Kidney glomerular epithelial cell (primary cell): Measurements from ENCODE around the gene CRYBB1.

Source experiments
- DNase-seq: peaks from one replicate; lab custom pipeline; 2025; lab: John Stamatoyannopoulos, UW

Gene CRYBB1

DNA sequence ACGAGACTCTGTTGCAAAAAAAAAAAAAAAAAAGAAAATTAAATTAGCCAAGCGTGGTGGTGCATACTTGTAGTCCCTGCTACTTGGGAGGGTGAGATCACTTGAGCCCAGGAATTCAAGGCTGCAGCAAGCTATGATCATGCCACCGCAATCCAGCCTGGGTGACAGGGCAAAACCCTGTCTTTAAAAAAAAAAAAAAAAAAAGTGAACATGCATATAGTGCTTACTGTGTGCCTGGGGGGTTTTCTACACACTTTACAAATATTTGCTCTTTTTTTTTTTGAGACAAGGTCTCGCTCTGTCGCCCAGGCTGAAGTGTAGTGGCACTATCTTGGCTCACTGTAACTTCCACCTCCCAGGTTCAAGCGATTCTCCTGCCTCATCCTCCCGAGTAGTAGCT is 40.7 kb downstream of the CRYBB1 start:
- no peak for DNase-seq

DNA sequence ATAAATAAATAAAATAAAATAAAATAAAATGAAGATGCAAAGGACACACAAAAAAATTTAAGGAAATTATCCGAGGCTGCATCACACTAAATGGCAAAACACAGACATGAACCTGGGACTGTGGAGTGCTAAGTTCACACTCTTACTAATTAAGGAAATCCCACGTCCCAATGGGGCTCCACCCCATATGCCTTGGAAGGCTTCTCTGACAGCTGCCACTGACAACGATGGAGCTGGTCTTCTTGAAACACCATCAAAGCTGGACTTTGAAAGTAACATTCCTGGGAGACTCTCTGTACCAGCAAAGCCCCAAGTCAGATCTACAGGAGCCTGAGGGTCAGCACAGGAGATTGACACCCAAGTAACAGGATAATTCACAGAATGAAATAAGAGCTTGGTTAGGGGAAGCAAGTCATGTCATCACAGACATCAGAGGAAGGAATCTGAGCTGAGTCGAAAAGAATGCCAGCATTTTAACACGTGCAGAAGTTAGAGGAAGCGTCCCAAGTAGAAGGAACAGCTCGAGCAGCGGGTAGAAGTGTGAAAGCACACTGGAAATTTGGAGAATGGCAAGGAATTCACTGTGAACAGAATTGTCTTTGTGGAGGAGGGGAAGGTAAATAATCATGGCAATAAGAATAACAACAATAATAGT is 41.7 kb downstream of the CRYBB1 start:
- DNase-seq: no peak

DNA sequence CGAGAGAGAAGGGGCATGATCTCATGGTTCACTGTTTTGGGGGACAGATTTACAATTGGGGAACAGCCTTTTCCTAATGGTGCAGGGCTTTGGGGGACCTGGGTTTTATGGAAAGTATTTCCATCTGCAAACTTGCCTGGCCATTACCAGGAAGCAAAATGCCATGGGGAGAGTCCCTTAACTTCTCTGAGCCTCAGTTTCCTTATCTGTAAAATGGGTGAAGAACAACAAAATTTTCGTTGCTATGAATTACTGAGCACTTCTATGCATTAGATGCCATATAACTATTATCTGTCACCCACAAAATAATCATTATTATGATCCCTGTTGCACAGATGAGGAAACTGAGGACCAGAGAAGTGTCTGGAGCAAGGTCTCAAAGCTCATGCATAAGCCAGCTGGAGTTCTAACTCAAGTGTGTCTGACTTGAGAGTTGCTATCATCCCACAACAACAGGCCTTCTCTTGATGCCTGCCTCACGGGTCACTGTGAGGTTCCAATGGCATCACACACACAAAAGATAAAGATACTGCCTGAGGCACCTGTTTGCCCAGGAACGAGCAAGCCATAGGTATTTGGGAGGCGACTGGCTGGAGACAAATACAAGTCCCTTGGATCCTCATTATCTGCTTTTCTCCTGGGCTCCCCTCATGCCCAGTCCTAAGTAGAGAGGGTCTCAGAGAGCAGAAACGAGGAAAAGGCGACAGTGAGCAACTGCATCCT is 43.7 kb downstream of the CRYBB1 start:
- DNase-seq: no peak

DNA sequence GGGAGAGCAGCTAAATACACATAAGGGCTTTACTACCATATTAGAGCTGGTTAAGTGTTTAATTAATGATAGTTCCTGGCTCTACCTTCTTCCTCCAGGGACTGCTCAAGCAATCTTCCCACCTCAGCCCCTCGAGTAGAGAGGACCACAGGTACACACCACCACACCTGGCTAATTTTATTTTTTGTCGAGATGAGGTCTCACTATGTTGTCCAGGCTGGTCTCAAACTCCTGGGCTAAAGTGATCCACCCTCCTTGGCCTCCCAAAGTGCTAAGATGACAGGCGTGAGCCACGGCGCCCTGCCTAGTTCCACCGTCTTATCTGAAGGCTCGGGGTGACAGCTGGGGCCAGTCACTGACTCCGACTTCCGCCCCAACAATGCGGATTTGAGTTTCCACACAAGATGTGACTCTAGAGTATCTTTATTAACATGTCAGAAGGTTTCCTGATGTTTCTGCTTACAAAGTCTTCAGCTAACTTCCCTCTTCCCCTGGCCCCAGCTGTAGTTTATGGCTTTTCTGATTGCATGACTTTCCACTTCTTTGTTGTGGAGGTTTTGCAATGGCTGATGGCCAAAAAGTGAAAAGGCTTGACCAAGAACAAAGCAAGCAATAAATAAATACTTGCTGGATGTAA is 44.7 kb downstream of the CRYBB1 start:
- DNase-seq: no peak

DNA sequence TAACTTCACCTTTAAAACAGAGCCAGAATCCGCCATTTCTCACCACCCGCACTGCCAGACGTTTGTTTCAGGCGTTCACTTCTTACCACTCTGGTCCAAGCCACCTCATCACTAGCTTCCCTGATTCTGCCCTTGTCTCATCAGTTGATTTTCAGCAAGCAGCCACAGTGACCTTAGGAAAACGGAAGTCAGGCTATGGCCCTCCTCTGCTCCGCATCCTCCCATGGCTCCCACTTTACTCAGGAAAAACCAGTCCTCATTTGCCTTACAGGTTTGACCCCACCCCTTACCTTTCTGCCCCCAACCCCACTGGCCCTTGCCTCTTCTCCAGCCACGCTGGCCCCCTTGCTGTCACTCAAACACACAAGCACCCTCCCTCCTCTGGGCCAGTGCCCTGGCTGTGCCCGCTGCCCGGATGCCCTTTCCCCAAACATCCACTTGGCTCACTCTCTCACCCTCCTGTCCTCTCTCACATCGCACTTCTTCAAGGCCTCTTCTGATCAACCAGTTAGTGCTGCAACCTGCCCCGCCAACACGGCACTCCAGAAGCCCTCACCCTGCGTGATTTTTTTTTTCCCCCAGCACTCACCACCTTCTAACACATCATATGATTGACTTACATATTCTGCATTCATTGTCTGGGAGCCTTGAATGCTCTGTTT is 46.8 kb downstream of the CRYBB1 start:
- DNase-seq: no peak

DNA sequence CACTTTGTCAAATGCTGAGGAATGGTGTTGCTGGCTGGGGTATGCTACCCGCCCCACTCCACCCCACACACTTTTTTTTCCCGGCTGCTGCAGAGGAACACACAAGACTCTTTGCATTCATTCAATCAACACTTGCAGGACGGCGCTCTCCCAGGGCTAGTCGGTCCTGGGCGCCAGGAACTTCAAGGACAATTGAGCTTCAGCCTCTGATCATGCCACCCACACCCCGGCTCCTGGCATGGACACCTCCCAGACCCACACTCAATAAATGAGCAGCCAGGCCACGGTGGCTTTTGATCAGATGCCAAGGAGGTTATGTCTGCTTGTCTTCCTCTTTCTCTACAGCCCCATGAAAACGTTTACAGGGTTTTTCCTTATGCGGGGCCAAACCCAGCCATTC is 47.7 kb downstream of the CRYBB1 start:
- no peak for DNase-seq

DNA sequence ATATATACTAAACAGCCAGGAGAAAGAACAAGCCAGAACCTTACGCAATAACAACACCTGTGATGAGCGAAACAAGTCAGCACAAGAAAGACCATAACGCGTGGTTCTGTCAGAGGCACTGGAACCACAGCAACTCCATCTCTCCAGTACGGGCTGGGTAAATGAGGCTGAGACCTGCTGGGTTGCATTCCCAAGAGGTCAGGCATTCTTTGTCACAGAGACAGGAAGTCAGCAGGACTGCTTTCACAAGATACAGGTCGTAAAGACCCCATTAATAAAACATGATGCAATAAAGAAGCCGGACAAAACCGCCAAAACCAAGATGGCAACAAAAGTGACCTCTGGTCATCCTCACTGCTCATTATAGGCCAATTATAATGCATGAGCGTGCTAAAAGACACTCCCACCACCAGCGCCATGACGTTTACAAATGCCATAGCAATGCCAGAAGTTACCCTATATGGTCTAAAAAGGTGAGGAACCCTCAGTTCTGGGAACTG is 49.6 kb downstream of the CRYBB1 start:
- DNase-seq: no peak

DNA sequence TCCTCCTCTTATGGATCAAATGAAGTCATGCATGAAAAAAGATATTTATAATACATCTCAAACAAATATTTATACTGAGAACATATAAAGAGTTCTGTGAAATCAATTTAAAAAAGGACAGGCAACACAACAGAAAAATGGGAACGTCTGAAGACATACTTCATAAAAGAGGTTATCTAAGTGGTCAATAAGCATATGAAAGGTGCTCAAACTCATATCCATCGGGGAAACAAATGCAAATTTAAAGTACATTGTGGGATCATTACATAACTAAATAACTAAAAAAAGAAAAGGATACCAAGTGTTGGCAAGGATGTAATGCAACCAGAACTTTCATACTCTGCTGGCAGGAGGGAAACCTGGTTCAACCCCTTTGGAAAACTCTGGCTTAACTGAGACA is 50.2 kb downstream of the CRYBB1 start:
- DNase-seq: no peak

DNA sequence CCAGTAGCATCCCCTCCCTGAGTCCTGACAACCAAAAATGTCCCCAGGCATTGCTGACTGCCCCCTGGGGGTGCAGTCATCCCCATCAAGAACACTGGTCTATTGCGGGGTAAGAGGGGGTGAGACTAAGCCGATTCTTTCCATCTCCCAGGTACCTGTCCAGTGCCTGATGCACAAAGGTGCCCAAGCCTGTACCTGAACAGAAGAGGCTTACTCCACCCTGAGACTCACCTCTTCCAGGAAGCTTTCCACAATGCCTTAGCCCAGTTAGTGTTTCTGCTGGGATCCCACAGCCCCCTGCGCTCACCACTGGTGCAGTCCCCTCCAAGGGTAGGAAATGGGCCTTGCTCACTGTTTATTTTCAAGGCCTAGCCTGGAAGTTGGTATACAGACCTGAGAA is 50.8 kb downstream of the CRYBB1 start:
- DNase-seq: no peak

DNA sequence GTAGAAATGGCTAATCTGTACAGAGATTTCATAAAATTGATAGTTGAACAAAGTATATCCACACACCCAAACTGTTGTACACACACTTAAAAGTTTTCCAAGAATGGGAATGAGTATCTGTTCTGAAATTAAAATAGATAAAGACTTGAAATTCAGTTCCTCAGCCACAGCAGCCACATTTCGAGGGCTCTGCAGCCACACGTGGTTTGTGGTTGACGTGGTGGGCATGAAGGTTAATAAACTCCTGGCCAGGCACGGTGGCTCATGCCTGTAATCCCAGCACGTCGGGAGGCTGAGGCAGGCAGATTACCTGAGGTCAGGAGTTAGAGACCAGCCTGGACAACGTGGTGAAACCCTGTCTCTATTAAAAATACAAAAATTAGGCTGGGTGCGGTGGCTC is 51.9 kb downstream of the CRYBB1 start:
- DNase-seq: no peak

DNA sequence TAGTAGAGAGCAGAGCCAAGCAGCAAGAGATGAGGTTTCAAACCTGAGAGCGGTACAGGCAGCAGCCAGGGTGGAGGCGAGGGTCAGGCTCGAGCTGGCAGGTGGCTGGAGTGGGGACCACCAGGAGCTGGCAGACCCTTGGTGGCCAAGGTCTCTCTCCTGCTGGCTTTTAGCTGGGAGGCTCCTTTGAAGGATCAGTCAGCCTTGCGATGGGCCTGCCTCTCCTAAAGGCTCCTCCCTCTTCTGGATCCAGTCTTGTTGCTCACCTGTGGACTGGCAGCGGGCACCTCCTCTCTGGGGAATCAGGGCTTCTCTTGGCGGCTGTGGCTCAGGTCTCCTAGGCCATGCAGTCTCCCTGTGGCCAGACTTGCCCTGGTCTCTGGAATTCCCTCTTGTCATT is 52.6 kb downstream of the CRYBB1 start:
- DNase-seq: no peak

DNA sequence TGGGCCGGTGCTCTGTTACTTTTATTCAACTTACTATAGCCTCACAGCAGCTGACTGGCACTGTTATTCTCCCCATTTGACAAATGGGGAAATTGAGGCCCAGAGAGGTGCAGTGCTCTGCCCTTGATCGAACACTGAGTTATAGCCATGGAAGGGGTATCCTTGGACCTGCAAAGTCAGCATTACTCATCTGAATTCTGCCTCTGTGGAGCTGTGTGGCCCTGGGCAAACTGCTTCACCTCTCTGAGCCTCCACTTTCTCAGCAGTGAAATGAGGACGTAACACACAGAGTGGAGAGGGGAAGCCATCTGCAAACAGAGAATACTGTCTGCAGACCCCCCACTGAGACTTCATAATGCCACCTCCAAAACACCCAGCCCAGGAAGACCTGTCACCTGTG is 53.2 kb downstream of the CRYBB1 start:
- DNase-seq: no peak

DNA sequence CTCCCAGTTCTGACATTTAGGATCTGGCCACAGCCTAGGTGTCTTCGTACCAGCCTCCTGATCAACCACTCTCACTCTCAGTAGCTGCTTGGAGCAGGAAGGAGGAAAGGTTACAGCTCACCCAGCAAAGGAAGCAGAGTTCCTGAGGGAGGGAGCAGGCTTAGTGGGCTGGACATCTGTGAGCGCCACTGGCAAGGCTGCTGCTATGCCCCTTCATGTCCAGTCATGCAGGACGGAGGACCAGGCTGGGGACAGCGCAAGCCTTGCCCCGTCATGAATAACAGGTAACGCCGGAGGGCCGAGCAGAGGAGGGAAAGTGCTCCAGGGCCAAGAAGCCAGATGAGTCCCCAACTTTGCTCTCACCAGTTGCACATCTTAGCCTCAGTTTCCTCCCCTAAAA is 53.6 kb downstream of the CRYBB1 start:
- DNase-seq: no peak

DNA sequence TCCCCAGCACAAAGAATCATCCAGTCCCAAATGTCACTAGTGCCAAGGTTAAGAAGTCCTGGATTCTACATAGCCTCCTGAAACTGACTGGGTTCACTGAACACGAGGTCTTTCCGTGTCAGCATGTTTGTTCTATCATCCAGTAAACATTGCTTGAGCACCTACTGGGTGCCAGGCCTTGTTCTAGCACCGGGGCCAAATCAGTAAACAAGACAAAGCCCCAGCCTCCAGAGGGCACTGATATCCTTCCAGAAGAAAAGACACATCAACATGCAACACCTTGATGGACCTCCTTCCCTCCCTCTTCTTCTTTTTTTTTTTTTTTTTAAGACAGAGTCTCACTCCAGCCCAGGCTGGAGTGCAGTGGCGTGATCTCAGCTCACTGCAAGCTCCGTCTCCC is 54.8 kb downstream of the CRYBB1 start:
- DNase-seq: no peak

DNA sequence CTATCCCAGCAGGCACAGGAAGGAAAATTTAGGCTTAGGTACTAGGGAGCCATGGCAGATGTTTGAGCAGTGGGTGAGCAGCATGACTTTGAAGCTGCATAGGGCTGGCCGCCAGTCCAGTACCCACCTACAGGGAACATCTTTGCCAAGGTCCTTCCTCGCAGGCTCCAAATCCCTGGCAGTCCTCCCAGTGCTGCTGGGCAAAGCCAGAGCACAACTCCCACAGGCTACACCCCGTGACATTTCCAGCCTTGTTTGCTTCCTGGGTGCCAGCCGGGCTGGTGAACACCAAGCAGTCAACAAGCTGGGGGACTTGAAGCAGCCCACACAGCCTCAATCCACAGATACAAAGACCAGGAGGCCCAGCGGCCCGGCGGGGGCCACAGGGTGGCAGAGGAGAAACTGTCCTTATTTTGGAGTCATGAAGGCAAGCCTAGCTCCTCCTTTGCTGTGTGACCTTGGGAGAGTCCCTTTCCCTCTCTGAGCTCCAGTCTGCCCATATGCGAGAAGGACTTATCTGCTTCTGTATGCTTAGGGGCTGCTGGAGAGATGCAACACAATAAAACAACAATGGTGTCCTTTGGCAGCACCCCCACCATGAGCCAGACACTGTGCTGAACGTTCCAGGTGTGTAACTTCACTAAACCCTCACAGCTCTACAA is 55.9 kb downstream of the CRYBB1 start:
- no peak for DNase-seq

DNA sequence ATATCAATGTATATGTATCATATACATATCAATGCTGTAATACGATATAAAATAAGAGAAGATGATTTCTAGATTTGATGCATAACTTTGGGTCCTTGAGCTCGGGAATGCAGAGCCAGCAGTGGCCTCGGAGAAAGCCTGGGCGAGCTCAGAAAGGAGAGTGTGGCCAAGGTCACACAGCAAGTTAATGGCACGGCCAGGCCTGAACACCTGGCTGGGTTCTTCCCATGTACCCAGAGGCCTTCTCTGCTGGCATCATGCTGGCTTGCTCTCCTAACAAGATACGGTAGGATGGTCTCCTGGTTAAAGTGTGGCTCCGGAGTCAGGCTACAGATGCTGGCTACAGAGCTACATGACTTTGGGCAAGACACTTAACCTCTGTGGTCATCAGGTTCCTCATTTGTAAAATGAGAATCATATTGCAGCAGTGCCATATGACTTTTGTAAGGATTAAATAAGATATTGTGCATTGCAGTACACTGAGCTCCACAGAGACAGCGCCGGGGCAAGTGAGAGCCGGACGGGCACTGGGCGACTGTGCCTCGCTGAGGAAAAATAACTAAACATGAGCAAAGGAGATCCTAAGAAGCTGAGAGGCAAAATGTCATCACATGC is 57.8 kb downstream of the CRYBB1 start:
- DNase-seq: no peak

DNA sequence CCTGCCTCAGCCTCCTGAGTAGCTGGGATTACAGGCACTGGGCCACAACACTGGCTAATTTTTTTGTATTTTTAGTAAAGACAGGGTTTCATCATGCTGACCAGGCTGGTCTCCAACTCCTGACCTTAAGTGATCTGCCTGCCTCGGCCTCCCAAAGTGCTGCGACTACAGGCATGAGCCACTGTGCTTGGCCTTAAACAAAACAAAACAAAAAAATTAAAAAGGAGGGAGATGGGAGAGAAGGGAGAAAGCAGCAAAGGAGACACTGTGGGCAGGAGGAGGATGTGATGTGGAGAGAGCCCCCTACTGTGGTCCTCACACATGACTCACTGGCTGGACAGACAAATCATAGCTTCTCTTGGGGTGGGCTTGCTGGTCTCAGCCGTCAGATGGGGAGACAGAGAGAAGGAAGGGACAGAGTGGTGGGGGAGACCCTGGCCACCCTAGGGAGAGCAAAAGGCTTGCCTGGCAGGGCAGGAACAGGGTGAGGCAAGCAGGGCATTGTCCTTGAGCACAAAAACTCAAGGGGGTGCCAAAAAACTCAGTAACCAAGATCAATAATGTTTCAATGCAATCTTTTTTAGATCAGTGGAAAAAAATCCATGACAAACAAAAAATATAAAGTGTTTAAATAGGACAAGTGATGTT is 59.5 kb downstream of the CRYBB1 start:
- DNase-seq: no peak

DNA sequence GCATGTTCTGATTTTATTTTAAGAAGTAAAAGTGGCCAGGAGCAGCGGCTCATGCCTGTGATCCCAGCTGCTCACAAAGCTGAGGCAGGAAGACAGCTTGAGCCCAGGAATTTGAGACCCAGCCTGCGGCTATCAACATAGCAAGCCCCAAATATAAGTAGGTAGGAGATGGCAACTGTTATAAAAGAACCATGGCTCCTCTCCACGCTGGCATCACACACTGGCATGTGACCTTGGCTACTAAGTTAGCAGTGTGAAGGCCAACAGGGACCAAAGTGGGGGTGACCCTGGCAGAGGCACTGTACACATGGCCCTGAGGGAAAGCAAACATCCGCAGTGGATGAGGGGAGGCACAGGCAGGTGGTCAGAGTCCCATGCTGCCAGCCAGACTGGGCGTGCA is 60.9 kb downstream of the CRYBB1 start:
- DNase-seq: no peak

DNA sequence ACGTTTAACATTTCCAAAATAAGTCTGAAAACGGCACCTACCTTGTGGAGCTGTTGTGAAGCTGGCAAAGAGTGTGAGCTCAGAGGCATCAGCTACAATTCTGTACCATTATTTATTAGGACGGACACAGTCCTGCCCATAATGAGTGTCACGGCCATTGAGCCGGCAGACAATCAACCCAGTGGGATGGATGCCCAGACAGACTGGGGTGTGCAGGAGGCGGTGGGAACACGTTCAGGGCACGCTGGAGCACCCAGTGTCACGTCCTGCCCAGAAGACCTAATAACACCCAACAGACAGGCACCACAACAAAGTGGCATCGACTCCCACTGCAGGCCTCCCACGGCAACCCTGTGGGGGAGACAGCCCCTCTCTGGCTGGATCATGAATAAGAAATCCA is 62.3 kb downstream of the CRYBB1 start:
- DNase-seq: no peak

DNA sequence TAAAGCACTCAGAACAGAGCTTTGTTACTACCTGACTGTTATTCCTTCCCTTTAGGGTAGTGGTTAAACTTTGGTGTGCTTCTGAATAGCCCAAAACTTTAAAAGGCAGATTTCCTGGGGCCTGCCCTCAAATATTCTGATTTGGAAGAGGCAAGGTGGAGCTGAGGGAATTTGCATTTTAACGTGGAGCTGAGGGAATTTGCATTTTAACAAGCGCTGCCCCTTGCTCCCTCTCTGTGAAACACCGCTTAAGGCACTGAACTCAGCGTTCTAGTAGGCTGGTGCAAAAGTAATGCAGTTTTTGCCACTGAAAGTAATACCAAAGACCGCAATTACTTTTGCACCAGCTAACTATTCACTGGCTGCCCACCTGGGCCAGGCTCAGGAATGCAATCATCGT is 62.9 kb downstream of the CRYBB1 start:
- no peak for DNase-seq

DNA sequence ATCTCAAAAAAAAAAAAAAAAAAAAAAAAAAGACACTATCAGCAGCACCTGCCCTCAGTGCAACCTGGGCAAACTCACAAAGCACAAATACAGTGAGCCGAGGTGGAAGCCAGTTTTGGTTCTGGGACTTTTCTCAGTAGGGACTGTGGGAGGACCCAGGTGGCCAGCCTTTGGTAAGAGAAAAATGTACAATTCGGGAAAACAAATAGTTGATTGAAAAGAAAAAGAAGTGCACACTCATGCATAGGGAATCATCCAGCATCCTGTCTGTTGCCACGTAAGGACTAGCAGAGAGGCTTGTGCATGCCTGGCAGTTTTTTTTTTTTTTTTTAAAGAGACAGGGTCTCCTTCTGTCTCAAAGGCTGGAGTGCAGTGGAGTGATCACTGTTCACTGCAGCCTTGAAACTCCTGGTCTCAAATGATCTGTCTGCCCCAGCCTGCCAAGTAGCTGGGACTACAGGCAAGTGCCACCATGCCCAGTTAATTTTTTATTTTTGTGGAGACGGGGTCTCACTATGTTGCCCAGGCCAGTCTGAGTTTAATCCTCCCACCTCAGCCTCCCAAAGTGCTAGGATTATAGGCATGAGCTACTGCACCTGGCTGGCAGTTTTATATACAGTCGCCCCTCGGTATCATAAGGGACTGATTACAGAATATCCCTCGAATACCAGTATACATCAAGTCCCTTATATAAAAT is 64.6 kb downstream of the CRYBB1 start:
- DNase-seq: peak; percentile 53
